HS-27A (cell line): ENCODE results near the gene GON4L.
A peak's percentile ranks its signal among the peaks of the same experiment; 100 is the strongest.
"Not testable (repeated sequence)": the region's sequence is repeated elsewhere in the genome, so short reads cannot be mapped to it uniquely, and the experiment has no call there.

Experiments
- DNase-seq: peaks from one replicate; pipeline ENCODE4 v3.0.0-alpha.2; 2012; ENCODE audit warnings: low read depth, missing footprints

GON4L gene

GRCh38 chr1:155871390-155871789 lies 14.4 kb upstream of the GON4L start:
- no peak for DNase-seq

- no peak for DNase-seq
Observed at GRCh38 chr1:155867766-155868165, 10.8 kb upstream of the GON4L start.

GRCh38 chr1:155864393-155864792 lies 7.4 kb upstream of the GON4L start:
- no peak for DNase-seq

- DNase-seq: no peak
Observed at GRCh38 chr1:155861896-155862295, 4.9 kb upstream of the GON4L start.

GRCh38 chr1:155860970-155861510 lies 4.0 kb upstream of the GON4L start:
- DNase-seq: no peak

- DNase-seq: peak; percentile 39
Observed at GRCh38 chr1:155859881-155860871, 3.2 kb upstream of the GON4L start.

- peak; percentile 88 for DNase-seq
Observed at GRCh38 chr1:155859234-155859829, 2.3 kb upstream of the GON4L start, which contains the start of gene SYT11. Gene SYT11 (plus strand): TSS chr1:155859567. CDS start chr1:155859762, 195 bp downstream.

- DNase-seq: no peak
Observed at GRCh38 chr1:155858800-155859233, 1.8 kb upstream of the GON4L start.

- DNase-seq: no peak
Observed at GRCh38 chr1:155856257-155856974, 598 bp downstream of the GON4L start.

- no peak for DNase-seq
Observed at GRCh38 chr1:155850345-155850744, 6.7 kb downstream of the GON4L start.

- DNase-seq: no peak
Observed at GRCh38 chr1:155847823-155848529, 9.0 kb downstream of the GON4L start.

GRCh38 chr1:155844860-155845421 lies 12.1 kb downstream of the GON4L start:
- DNase-seq: no peak

- DNase-seq: no peak
Observed at GRCh38 chr1:155840386-155840785, 16.6 kb downstream of the GON4L start.

GRCh38 chr1:155835548-155835947 lies 21.5 kb downstream of the GON4L start:
- no peak for DNase-seq

GRCh38 chr1:155834927-155835399 lies 22.1 kb downstream of the GON4L start:
- not testable (repeated sequence) for DNase-seq

GRCh38 chr1:155834296-155834926 lies 22.6 kb downstream of the GON4L start:
- no peak for DNase-seq

- no peak for DNase-seq
Observed at GRCh38 chr1:155833665-155834295, 23.2 kb downstream of the GON4L start.

- no peak for DNase-seq
Observed at GRCh38 chr1:155831279-155831976, 25.6 kb downstream of the GON4L start.

GRCh38 chr1:155827450-155827849 lies 29.6 kb downstream of the GON4L start:
- no peak for DNase-seq
